GM19099 (cell line): ENCODE data around the gene ASTL.
A peak's percentile ranks its signal among the peaks of the same experiment; 100 is the strongest.

Experiments used
- POLR2A ChIP-seq: IDR thresholded peaks from 3 replicates; pipeline ENCODE4 v1.6.1; 2011; ENCODE audit warnings: low read depth; ENCODE audit not compliant: insufficient read length; ENCODE audit errors: extremely low read depth

Gene ASTL

GRCh38 chr2:96138179-96139145, at the start of gene ASTL:
ASTL (minus strand) TSS chr2:96138502; CDS start chr2:96138436, 66 bp downstream.
- TF ChIP-seq POLR2A, result peak; percentile 47

GRCh38 chr2:96186562-96186961, 48.3 kb upstream of the ASTL start:
- TF ChIP-seq POLR2A, result no peak

GRCh38 chr2:96185516-96185915, 47.2 kb upstream of the ASTL start:
- no peak for TF ChIP-seq POLR2A

- no peak for TF ChIP-seq POLR2A
Observed at GRCh38 chr2:96184989-96185388, 46.7 kb upstream of the ASTL start.

- no peak for TF ChIP-seq POLR2A
Observed at GRCh38 chr2:96184188-96184587, 45.9 kb upstream of the ASTL start.

GRCh38 chr2:96181529-96181928, 43.2 kb upstream of the ASTL start:
- TF ChIP-seq POLR2A, result no peak

- no peak for TF ChIP-seq POLR2A
Observed at GRCh38 chr2:96180521-96180920, 42.2 kb upstream of the ASTL start.

GRCh38 chr2:96180002-96180401, 41.7 kb upstream of the ASTL start:
- TF ChIP-seq POLR2A, result no peak

- no peak for TF ChIP-seq POLR2A
Observed at GRCh38 chr2:96176661-96177060, 38.4 kb upstream of the ASTL start.

GRCh38 chr2:96175951-96176350, 37.6 kb upstream of the ASTL start:
- no peak for TF ChIP-seq POLR2A

- TF ChIP-seq POLR2A, result no peak
Observed at GRCh38 chr2:96174251-96175144, 36.2 kb upstream of the ASTL start.

GRCh38 chr2:96171831-96172230, 33.5 kb upstream of the ASTL start:
- no peak for TF ChIP-seq POLR2A

GRCh38 chr2:96170626-96171025, 32.3 kb upstream of the ASTL start:
- TF ChIP-seq POLR2A, result no peak

- no peak for TF ChIP-seq POLR2A
Observed at GRCh38 chr2:96169868-96170507, 31.7 kb upstream of the ASTL start.

- no peak for TF ChIP-seq POLR2A
Observed at GRCh38 chr2:96167407-96168013, 29.2 kb upstream of the ASTL start.
